Measurements from ENCODE around the gene LTA. TPM values are rescaled to one million over a fixed set of nuclear protein-coding genes. Genes with fewer than 3 reads are reported as not detected.

The LTA gene
- total RNA-seq, 1 donor from 2014 or later = not detected

GRCh38 chr6:31545291-31545690, 26.8 kb upstream of the LTA start:
- no peaks in the 10 kb centered on the region for H3K27me3 ChIP-seq (ENCODE audit: low read depth)
- no peak for TF ChIP-seq CTCF (IDR thresholded peaks at IDR 0.05; ENCODE audit: borderline replicate concordance)
- H3K4me1 ChIP-seq = peaks cover 50% of the 10 kb centered on the region
- DNase-seq = no peak
- no peak overlapping the region for H3K4me3 ChIP-seq
- H3K9me3 ChIP-seq (replicated peaks) = no peaks in the 10 kb centered on the region
- peaks cover 16% of the 10 kb centered on the region for H3K36me3 ChIP-seq
- intact Hi-C loops (cut with micrococcal nuclease) = no loop called here
- no peak overlapping the region for H3K27ac ChIP-seq (replicated peaks)

GRCh38 chr6:31546339-31546957, 25.6 kb upstream of the LTA start, which contains the start of gene ATP6V1G2:
TSS of gene ATP6V1G2 (minus strand) at chr6:31546608. CDS start at chr6:31546559, 49 bp downstream.
- DNase-seq = peak; percentile 87
- peak within 1 kb of the TSS; percentile 70 for H3K4me3 ChIP-seq
- intact Hi-C loops (cut with micrococcal nuclease) = loop anchor here (1.0 kb wide), 1 partner anchor 52 kb away; no protein-coding TSS in a partner anchor
- H3K9me3 ChIP-seq (replicated peaks) = no peaks in the 10 kb centered on the region
- peak within 1 kb of the TSS; percentile 93 for H3K27ac ChIP-seq (replicated peaks)
- no peaks in the 10 kb centered on the region for H3K27me3 ChIP-seq (ENCODE audit: low read depth)
- peaks cover 24% of the 10 kb centered on the region for H3K36me3 ChIP-seq
- peak; percentile 96 for TF ChIP-seq CTCF (IDR thresholded peaks at IDR 0.05; ENCODE audit: borderline replicate concordance)
- peaks cover 44% of the 10 kb centered on the region for H3K4me1 ChIP-seq

- Histone ChIP-seq H3K27me3 (ENCODE audit: low read depth) (no peaks in the 10 kb centered on the region), H3K4me3 (peak within 1 kb of the TSS; percentile 70), H3K4me1 (peaks cover 42% of the 10 kb centered on the region), H3K27ac (replicated peaks) (peak within 1 kb of the TSS; percentile 93), H3K36me3 (peaks cover 27% of the 10 kb centered on the region), H3K9me3 (replicated peaks) (no peaks in the 10 kb centered on the region)
- intact Hi-C loops (cut with micrococcal nuclease) = loop anchor here (1.0 kb wide), 1 partner anchor 51 kb away; no protein-coding TSS in a partner anchor
- peak; percentile 97 for DNase-seq
- TF ChIP-seq CTCF (IDR thresholded peaks at IDR 0.05; ENCODE audit: borderline replicate concordance) = no peak
Measured at GRCh38 chr6:31546958-31547726, 24.9 kb upstream of the LTA start, which contains the start of gene NFKBIL1. TSS of gene NFKBIL1 (plus strand) at chr6:31547608. CDS start at chr6:31547695, 87 bp downstream.

- Histone ChIP-seq H3K27me3 (ENCODE audit: low read depth) (no peaks in the 10 kb centered on the region), H3K36me3 (peaks cover 31% of the 10 kb centered on the region), H3K4me3 (peak overlapping the region; percentile 70), H3K4me1 (peaks cover 36% of the 10 kb centered on the region), H3K9me3 (replicated peaks) (no peaks in the 10 kb centered on the region), H3K27ac (replicated peaks) (peak overlapping the region; percentile 93)
- DNase-seq = no peak
- intact Hi-C loops (cut with micrococcal nuclease) = no loop called here
- TF ChIP-seq CTCF (IDR thresholded peaks at IDR 0.05; ENCODE audit: borderline replicate concordance) = no peak
Measured at GRCh38 chr6:31547727-31548543, 24.2 kb upstream of the LTA start.

GRCh38 chr6:31548544-31548873, 23.6 kb upstream of the LTA start:
- no peaks in the 10 kb centered on the region for H3K27me3 ChIP-seq (ENCODE audit: low read depth)
- peak overlapping the region; percentile 93 for H3K27ac ChIP-seq (replicated peaks)
- H3K4me1 ChIP-seq = peaks cover 30% of the 10 kb centered on the region
- intact Hi-C loops (cut with micrococcal nuclease) = no loop called here
- H3K4me3 ChIP-seq = peak overlapping the region; percentile 70
- TF ChIP-seq CTCF (IDR thresholded peaks at IDR 0.05; ENCODE audit: borderline replicate concordance) = no peak
- no peak for DNase-seq
- no peaks in the 10 kb centered on the region for H3K9me3 ChIP-seq (replicated peaks)
- H3K36me3 ChIP-seq = peaks cover 35% of the 10 kb centered on the region

All from left ventricle myocardium inferior (tissue), 1 donor.